ENCODE measurements around the gene TECPR2.

The TECPR2 gene

GRCh38 chr14:102508774-102509745, 146.3 kb downstream of the TECPR2 start:
- no peak for TF ChIP-seq CTCF (IDR thresholded peaks at IDR 0.05; ENCODE audit: low read depth, low read length, missing control alignments)
- H3K4me3 ChIP-seq (ENCODE audit: low read depth, low read length) = peak overlapping the region; percentile 52
- in situ Hi-C loops (cut with HindIII; ENCODE audit: low sequenced_read_pairs) = loop anchor here (5.0 kb wide), 1 partner anchor 62 kb away; no protein-coding TSS in a partner anchor
- no peak for DNase-seq (ENCODE audit: low read depth)

- peak; percentile 76 for DNase-seq (ENCODE audit: low read depth)
- no peak for TF ChIP-seq CTCF (IDR thresholded peaks at IDR 0.05; ENCODE audit: low read depth, low read length, missing control alignments)
- in situ Hi-C loops (cut with HindIII; ENCODE audit: low sequenced_read_pairs) = loop anchor here (5.0 kb wide), 1 partner anchor 63 kb away; no protein-coding TSS in a partner anchor
- H3K4me3 ChIP-seq (ENCODE audit: low read depth, low read length) = peak within 1 kb of the TSS; percentile 52
Observed at GRCh38 chr14:102509746-102510615, 147.2 kb downstream of the TECPR2 start, which contains the start of gene ANKRD9. Gene ANKRD9 (minus strand): TSS chr14:102509776. CDS start chr14:102507889, 1,887 bp downstream.

- H3K4me3 ChIP-seq (ENCODE audit: low read depth, low read length) = peak overlapping the region; percentile 46
- TF ChIP-seq CTCF (IDR thresholded peaks at IDR 0.05; ENCODE audit: low read depth, low read length, missing control alignments) = no peak
- in situ Hi-C loops (cut with HindIII; ENCODE audit: low sequenced_read_pairs) = no loop called here
- no peak for DNase-seq (ENCODE audit: low read depth)
Observed at GRCh38 chr14:102510616-102511520, 148.1 kb downstream of the TECPR2 start.

- in situ Hi-C loops (cut with HindIII; ENCODE audit: low sequenced_read_pairs) = no loop called here
- no peak for DNase-seq (ENCODE audit: low read depth)
- H3K4me3 ChIP-seq (ENCODE audit: low read depth, low read length) = no peak overlapping the region
- TF ChIP-seq CTCF (IDR thresholded peaks at IDR 0.05; ENCODE audit: low read depth, low read length, missing control alignments) = no peak
Observed at GRCh38 chr14:102511538-102511937, 148.8 kb downstream of the TECPR2 start.

- in situ Hi-C loops (cut with HindIII; ENCODE audit: low sequenced_read_pairs) = no loop called here
- no peak overlapping the region for H3K4me3 ChIP-seq (ENCODE audit: low read depth, low read length)
- no peak for DNase-seq (ENCODE audit: low read depth)
- no peak for TF ChIP-seq CTCF (IDR thresholded peaks at IDR 0.05; ENCODE audit: low read depth, low read length, missing control alignments)
Observed at GRCh38 chr14:102512793-102513300, 150.1 kb downstream of the TECPR2 start.

Data from astrocyte of the cerebellum (primary cell).